HG03159 (cell line): ENCODE data around the gene WDR70.

ENCODE experiments used
- ATAC-seq: cut with Tn5 transposase; IDR thresholded peaks from one replicate; pipeline ENCODE4 v1.9.1; 2021; ENCODE audit warnings: mild to moderate bottlenecking, moderate library complexity; ENCODE audit not compliant: unreplicated experiment

WDR70 gene

DNA sequence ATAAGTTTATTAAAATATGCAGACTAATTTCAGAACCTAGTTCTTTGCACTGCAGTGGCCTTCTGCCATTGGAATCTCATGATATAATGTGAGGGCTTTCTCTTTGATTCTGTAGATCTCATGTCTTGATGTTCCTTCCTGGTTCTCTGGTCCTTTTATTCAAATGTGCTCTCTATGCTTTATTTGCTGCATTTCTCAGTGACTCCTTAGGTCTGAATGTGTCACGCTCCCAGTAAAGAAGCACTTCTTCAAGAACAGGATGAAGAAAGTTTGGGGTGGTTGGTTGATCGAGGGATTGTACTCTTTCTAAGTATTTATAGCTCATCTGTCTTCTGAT is 338.1 kb downstream of the WDR70 start:
- no peak for ATAC-seq

DNA sequence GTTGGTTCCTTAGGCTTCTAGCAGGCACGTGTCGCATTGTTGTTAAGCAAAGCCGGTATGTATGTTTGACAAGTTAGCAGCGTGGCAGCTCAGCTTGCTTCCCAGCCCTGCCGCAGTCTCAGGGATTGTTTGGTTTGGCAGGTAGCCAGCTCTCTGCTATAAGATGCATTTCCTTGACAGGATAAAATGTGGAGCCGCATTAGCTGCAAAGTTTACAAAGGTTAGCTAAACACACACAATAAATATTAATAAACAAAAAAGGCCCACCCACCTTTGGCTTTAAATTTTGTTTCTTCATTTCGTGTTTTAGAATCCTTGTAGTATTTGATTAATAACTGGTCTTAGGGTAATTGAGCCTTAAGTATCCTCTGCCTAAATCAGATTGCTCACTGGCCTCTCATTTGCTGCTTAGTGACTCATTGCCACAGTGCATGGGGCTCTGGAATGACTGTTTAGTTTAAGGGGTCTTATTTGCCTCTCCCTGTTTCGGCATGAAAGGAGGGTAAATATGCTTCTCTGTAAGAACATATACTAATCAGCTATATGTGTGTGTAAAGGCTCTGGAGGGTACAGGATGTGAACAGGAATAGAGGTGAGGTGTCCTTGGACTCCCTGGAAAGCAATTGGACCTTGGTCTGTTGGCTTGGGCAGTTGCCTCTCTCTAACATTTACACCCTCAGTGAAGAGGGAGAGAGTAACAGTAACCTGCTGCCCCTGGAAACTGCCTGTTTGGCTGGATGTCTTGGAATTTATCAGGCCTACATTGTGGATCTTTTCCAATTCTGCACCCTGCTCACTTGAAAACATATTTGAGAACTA is 338.7 kb downstream of the WDR70 start:
- ATAC-seq, result no peak

DNA sequence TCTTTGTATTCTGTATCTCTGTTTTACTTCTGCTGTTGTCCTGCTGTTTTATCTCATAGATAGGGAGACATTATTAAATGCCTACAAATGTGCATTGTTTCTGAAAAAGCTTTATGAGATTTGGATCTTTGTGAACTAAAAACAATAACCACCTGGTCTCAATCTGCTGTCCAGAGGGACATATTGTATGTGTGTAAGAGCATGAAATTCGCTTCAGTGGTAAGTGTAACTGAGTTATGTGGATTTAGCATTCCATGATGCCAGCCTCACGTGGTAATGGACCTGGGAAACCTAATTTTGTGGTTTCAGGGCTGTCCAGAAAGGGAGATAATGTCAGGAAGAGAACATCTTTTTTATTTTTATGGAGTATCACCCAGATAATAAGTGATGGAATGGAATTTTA is 341.4 kb downstream of the WDR70 start:
- ATAC-seq, result no peak

DNA sequence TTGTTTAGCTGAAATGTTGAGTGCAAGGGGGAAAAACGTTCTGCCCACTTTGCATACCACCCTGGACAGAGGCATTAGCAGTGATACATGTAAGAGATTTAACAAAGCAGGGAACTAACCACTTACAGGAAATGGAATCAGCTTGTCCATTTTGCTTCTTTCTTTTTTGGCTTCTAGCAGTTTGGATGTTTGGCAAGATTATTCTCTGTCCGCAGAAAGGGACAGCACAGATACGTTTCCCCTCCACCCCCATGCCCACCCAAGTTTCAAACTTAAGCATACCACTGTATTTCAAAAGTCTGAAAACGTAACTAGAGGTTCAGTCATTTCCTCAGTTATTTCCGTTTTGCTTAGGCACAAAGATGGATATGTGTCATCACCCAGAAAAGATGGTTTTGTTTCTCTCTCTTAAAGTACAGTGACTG is 342.3 kb downstream of the WDR70 start:
- ATAC-seq, result peak; percentile 70

DNA sequence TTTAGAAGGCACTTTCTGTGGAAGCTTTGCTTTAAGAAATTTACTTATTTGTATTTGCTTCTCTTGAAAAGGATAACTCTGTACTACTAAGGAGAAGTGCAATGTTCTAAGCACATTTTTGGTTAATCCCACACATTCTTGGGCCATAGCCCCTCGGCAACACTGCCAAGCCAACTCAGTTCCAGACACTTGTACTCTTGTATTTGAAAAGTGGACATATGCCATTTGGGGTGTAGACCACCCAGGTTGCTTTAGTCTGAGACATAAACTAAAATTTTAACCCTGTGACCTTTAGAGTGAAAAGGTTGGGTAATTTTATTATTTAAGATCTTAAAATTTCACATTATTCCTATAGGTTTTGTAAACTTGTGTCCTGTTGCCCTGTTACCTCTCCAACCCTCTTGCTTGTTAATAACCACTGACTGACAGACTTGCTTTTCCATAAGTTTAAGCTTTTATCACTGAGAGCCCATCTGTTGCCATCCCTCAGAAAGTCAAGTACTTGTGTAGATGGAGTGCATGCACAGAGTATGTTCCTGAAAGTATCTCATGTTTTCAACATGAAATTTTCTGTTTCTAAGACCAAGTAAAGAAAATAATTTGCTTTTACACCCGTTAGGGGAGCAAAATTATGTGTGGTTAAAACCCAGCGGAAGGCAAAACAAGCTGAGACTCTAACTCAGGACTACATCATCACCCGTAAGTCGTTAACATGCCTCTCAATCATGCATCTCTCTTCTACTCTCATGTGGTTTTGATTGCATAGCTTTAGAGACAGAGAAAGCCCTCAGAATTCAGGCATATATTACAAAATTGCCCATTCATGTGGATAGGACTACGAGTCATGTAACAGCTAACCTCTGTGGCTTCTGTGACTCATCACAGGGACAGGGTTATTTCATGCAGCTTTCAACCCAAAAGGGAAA is 343.4 kb downstream of the WDR70 start:
- ATAC-seq, result peak; percentile 75

DNA sequence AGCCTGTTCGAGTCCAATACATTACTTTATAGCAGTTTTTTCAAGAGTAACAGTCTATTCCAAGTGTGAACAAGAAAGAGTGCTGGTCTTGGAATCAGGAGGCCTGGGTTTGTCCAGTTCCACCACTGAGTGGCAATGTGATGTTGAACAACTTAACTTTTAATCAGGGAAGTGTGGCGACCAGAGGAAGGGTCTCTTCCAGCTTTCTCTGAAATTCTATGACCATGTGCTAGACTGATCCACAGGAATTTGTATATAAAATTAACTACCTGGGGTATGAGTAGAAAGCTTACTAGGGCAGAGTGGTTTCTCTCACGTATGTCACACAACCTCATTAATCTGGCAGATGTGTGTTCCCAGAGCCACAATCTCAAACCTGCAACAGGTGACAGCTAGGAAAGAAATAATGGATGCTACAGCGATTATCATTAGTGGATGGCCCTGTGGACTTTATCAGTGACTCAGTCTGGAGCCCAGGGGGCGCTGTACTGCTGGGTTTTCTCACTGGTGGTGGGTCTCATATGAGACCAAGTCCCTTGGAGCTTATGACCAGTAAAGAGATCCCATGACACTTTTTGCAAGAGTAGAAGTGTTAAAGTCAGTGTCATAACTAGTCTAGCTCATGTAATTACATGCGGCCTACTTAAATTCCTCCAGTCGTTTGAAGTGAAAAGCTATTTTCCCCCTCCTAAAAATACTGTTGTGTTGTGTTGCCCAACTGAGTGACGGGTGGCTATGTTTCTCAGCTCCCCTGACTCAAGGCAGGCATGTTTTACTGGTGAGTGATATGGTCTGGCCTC is 344.2 kb downstream of the WDR70 start:
- ATAC-seq, result no peak

DNA sequence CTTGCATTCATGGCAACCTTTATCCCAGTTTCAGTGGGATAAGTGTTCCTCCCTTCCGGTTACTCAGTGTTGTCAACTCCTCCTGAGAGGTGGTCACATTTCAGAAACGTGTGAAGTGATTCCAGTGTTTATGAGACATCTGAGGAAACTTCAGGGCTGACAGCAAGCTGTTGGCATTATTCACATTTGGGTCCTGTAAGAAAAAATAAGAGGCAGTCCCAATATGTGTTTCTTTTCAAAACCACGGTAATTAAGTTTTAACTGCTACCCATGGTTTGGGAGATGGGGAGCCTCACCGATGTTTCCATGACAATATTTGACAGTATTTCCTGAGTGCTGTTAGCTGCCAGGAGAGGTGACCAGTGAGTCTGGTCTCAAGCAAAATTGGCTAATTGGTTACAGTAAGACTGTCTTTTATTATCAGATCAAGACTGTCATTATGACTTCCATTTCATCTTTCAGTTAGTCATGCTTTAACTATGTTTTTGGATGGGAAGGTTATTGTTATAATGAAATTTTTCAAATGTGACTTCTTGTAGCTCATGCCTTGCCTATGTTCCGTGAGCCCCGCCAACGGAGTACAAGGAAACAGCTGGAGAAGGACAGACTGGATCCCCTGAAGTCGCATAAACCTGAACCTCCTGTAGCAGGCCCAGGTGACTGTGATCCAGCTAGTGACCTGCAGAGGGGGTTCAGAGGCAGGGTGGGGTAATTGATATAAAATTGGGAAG is 345.4 kb downstream of the WDR70 start:
- no peak for ATAC-seq

DNA sequence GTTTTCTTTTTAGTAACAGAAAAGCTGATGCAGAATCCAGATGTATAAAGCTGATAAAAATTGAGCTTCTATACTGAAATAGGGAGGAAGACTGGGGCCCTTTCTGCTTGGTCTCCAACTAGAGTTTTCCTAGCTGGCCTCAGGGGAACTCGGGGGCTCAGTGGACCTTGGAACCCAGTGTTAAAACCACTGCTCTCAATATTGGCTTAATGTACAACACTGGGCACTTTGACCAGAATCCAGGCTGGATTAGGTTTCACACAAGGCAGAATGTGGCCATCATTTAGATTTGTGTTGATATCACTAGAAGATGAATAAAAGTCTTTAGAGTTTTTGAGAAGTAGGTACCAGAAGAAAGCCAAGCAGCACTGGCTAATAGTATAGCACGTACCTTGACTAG is 346.1 kb downstream of the WDR70 start:
- ATAC-seq, result no peak

DNA sequence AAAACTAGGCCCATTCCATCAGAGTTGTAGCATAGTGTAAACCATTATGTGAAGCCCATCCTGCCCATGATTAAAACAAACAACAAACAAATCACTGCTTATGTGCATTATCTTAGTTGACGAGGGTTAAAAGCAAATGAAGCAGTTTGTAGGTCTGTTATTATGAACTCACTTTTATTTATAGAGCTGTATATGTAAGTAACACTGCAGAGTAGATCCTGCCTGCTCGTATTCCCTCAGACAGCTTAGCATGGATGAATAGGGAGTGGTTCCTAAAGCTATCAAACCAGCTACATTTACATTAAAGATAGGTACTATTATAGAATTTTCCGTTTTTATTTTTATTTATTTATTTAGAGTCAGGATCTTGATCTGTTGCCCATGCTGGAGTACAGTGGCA is 348.1 kb downstream of the WDR70 start:
- no peak for ATAC-seq

DNA sequence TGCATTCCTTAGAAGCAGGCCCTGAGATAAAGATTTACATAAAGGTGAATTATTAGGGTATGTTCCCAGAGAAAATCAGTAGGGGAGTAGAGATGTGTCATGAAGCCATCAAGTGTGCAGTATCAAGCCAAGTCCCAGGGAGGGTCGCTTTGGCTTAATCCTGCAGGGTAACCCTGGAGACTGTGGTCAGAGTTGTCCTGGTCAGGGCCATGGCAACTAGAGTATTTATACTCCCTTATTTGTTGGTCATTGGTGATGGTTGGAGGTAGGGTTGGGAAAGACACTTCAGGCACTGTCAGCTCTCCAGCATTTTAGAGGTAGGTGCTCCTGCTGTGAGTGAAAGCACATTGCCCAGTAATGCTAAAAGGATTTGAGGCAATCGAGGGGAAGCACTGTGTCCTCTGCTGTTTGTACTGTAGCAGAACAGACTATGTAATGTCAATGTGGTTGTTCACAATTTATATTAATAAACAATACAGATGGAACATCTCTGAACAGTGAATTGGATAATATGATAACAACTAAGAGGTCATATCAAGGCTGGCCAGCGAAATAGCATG is 351.9 kb downstream of the WDR70 start:
- ATAC-seq, result no peak

DNA sequence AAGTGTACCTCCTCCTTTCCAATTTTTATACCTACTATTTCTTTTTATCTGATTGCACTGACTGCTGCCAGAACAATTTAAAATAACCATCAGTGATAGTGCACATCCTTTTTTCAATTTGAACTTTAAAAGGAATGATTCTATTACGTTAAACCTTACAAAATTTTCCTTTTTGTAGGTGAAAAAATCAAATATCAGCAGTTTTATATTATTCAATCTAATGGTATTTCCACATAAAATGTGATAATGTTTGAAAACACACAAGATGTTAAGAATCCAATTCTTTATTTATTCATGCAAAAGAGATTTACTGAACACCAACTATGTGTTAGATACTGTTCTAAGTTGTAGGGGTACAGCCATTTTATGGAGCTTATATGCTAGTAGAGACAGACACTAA is 355.0 kb downstream of the WDR70 start:
- no peak for ATAC-seq

DNA sequence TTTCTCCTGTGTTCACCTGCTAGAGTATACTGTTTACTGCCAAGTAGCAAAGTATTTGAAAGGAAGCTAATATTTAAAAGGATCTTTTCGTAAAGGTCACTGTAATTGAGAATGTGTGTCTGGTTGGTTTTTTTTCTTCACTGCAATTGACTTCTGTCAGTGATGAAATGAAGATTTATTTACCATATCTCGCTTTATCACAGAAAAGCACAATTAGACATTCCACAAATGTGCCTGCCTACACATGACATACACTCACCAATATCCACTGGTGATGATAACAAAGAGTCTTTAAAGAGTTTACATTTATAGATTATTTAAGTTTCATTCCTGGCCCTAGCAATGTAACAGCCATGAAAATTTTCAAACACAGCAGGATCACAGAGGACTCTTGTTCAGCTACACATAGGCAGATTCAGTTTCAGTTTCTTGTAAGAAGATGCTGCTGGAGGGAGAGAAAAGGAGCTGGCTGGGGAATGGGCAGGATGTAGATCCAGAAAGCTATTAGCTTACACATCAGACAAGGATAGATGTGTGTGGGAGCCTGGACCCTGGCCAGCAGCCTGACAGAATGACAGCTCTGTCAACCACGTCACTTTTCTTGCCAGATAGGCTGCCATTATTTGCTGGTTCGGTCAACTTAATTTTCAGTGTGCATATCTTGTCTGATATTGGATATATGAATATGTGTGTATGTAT is 356.7 kb downstream of the WDR70 start:
- no peak for ATAC-seq

DNA sequence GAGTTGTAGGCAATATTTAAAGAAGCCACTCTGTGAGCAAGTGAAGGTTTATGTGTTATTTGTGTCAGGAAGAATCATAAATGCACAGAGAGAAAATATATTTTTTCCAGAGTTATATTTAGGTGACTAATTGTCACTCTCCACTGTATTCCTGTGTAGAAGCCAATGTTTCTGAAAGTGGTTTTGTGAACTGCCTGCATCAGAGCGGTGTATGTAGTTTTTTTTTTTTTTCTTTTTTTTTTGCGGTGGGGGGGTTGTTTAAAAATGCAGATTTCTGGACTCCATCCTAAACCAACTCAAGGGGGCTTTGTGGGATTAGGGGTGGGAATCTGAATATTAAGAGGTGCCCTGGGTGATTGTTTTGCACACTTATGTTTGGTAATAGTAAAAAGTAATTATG is 357.3 kb downstream of the WDR70 start:
- ATAC-seq, result no peak

DNA sequence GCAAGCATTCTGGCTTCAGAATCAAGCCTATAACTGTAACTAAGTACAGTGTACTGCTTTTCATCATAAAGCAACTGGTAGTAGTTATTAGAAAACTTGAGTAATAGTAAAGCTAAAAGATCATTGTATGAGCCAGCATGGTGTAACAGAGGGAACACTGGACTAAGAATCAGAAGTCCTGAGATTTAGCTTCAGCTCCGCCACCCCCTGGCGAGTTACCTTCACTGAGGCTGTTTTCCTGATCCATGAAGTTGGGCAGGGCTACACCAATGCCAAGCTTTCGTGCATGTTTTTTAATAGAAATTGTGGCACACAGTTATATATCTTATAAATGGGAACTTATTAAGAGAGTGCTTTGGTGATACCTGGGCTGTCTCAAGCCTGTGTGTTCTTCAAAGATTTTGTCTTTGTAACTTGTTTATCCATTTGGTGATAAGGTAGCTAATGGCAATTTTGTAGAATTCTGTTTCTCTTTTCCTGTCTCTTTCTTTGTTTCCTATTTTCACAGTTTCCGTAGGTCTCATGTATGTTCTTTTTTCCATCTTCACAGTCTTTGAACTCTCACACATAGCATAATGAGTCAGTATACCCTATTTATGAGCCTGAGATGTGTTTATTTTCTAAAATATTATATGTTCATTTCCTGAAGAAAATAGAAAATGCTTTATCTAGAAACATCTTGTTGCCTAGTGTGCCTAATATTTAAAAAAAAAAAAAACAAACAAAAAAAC is 358.4 kb downstream of the WDR70 start:
- ATAC-seq, result no peak

DNA sequence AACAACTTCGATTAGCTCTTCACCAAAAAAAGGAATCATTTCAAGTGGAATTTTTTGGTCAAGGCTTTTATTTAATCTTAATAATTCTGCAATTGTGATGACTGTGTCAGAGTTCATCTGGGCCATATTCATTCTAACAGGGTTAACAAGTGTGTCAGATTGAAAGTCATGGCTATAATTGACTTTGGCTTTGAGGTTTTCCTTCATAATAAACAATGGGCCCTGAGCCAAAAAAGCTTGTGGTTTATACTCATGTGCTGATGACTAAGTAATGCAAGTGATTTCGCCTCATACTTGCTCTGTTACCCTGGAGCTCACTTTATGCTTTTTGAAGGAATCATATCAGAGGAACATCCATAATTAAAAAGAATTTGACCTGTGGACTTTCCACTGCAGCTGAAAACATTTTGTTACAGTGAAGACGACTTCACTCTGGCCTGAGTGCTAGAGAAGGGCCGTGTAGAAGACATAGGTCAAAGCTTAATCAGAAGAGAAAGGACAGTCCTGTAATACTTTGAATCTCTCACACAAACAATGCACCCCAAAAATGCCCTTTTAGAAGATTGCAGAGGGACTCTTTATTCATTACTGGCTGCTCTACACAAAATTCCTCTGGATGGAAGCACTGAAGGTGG is 359.1 kb downstream of the WDR70 start:
- ATAC-seq, result peak; percentile 82

DNA sequence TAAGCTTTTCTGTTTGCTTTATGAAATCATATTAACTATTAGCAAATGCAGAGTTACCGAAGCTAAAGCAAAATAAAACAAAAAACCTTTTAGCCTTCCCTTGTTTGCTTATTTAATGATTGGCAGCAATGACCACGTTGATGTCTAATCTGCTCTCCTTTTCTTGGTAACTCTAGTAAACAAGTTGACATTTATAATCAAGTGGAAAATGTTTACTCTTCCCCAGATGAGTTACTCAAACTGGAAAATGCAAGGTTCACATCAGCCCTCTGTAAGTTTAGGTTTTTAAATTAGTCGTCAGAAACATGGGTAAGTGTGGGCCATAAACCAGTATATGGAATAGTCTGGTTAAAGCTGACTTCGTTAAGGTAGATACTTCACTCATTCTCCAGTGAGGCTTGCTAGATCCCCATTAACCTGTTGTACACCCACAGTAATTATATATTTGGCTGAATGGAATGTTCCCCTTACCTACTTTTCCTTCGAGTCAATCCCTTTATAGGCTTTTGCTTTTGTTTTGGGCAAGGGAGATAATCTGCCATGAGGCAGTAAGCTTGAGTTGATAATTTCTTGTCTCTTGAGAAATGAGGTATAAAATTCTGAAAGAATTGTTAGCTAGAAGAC is 359.9 kb downstream of the WDR70 start:
- no peak for ATAC-seq

DNA sequence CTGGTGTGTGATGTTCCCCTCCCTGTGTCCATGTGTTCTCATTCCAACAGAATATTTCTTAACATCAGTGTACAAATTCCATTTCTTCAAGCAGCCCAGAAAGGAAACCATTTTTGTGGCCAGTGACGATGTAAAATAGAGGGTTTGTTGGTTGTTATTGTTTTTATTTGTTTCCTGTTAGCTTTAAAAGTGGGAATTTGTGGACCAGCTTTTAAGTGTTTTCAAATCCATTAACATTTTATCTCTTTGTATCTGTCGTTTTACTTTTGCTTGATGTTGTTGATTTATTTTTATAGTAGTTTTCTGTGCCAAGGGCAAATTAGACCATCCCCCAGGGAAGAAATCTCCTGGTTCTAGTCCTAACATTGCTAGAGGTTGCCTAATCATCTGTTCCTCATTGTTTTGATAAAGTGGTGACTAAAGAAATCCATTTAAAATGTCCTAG is 360.7 kb downstream of the WDR70 start:
- ATAC-seq, result no peak
